ENCODE measurements around the gene RAB40AL.
"Not testable (repeated sequence)": the region's sequence is repeated elsewhere in the genome, so short reads cannot be mapped to it uniquely, and the experiment has no call there.

Gene RAB40AL

GRCh38 chrX:102936972-102937371, at the start of gene RAB40AL:
TSS of gene RAB40AL (plus strand) at chrX:102937272. CDS start at chrX:102937319, 47 bp downstream.
- not testable (repeated sequence) for ATAC-seq

GRCh38 chrX:102887687-102888086, 49.4 kb upstream of the RAB40AL start:
- ATAC-seq = no peak

- ATAC-seq = no peak
These were observed 45.0 kb upstream of the RAB40AL start for GRCh38 chrX:102892103-102892502.

- peak; percentile 75 to 82 for ATAC-seq
These were observed 36.8 kb upstream of the RAB40AL start for GRCh38 chrX:102899940-102900916.

- no peak for ATAC-seq
These were observed 34.7 kb upstream of the RAB40AL start for GRCh38 chrX:102902355-102902754.

- ATAC-seq = peak in 1 of 2 donors; percentile 35
These were observed 5.9 kb upstream of the RAB40AL start for GRCh38 chrX:102930990-102931756.

- ATAC-seq = no peak
These were observed 2.4 kb upstream of the RAB40AL start for GRCh38 chrX:102934624-102935023.

GRCh38 chrX:102950908-102951866, 14.1 kb downstream of the RAB40AL start:
- ATAC-seq = peak; percentile 60 to 66

- no peak for ATAC-seq
These were observed 20.7 kb downstream of the RAB40AL start for GRCh38 chrX:102957751-102958150.

GRCh38 chrX:102958794-102959193, 21.7 kb downstream of the RAB40AL start:
- ATAC-seq = no peak

- ATAC-seq = no peak
These were observed 22.4 kb downstream of the RAB40AL start for GRCh38 chrX:102959471-102959870.

GRCh38 chrX:102963955-102964354, 26.9 kb downstream of the RAB40AL start:
- ATAC-seq = no peak

- ATAC-seq = no peak
These were observed 27.9 kb downstream of the RAB40AL start for GRCh38 chrX:102964940-102965339.

GRCh38 chrX:102966701-102967100, 29.6 kb downstream of the RAB40AL start:
- no peak for ATAC-seq

GRCh38 chrX:102968216-102968615, 31.1 kb downstream of the RAB40AL start:
- ATAC-seq = no peak

GRCh38 chrX:102971536-102971935, 34.5 kb downstream of the RAB40AL start:
- not testable (repeated sequence) for ATAC-seq

GRCh38 chrX:102975016-102975415, 37.9 kb downstream of the RAB40AL start:
- ATAC-seq = no peak

- ATAC-seq = no peak
These were observed 39.2 kb downstream of the RAB40AL start for GRCh38 chrX:102976286-102976685.

- ATAC-seq = no peak
These were observed 39.9 kb downstream of the RAB40AL start for GRCh38 chrX:102976793-102977495.

GRCh38 chrX:102978594-102978993, 41.5 kb downstream of the RAB40AL start:
- ATAC-seq = no peak

GRCh38 chrX:102979536-102979935, 42.5 kb downstream of the RAB40AL start:
- no peak for ATAC-seq

GRCh38 chrX:102983205-102983604, 46.1 kb downstream of the RAB40AL start:
- no peak for ATAC-seq

All from activated CD4-positive, CD25-positive, alpha-beta regulatory T cell treated with anti-CD3 and anti-CD28 coated beads, Interleukin-2, amount 50 U/mL, for 24 hours (primary cell).